GM23248 (cell line): ENCODE results near the gene LURAP1L. TPM values are rescaled to one million over a fixed set of nuclear protein-coding genes. Genes with fewer than 3 reads are reported as not detected.

Source experiments
- DNase-seq: peaks from one replicate; pipeline ENCODE4 v3.0.0-alpha.2; 2015
- H2AFZ ChIP-seq: fragments of 200-600 bp; sonication (generic); 2 replicates; pipeline ENCODE4 v1.6.1; 2016; ENCODE audit warnings: antibody characterized with exemption
- H3F3A ChIP-seq: fragments of 200-600 bp; sonication (generic); 2 replicates; pipeline ENCODE4 v1.6.1; 2016; ENCODE audit warnings: mild to moderate bottlenecking, antibody characterized with exemption, mixed run types; ENCODE audit not compliant: insufficient read depth
- H3K27ac ChIP-seq: fragments of 200-600 bp; sonication (generic); 2 replicates; pipeline ENCODE4 v1.5.1; 2016; ENCODE audit warnings: mild to moderate bottlenecking
- H3K27me3 ChIP-seq: fragments of 200-600 bp; sonication (generic); replicated peaks from 2 replicates; pipeline ENCODE4 v1.6.1; 2016; ENCODE audit warnings: mild to moderate bottlenecking; ENCODE audit not compliant: insufficient read depth
- H3K36me3 ChIP-seq: fragments of 200-600 bp; sonication (generic); 2 replicates; pipeline ENCODE4 v1.6.1; 2016; ENCODE audit warnings: low read depth, mild to moderate bottlenecking
- H3K4me1 ChIP-seq: fragments of 200-600 bp; sonication (generic); 2 replicates; pipeline ENCODE4 v1.6.1; 2016; ENCODE audit warnings: mild to moderate bottlenecking; ENCODE audit not compliant: insufficient read depth
- H3K4me2 ChIP-seq: fragments of 200-600 bp; sonication (generic); one replicate; pipeline ENCODE4 v1.6.1; 2016; ENCODE audit warnings: mild to moderate bottlenecking; ENCODE audit not compliant: unreplicated experiment
- H3K4me3 ChIP-seq: fragments of 200-600 bp; sonication (generic); 2 replicates; pipeline ENCODE4 v1.5.1; 2016; ENCODE audit warnings: mild to moderate bottlenecking
- H3K79me2 ChIP-seq: fragments of 200-600 bp; sonication (generic); 2 replicates; pipeline ENCODE4 v1.6.1; 2016; ENCODE audit warnings: mild to moderate bottlenecking; ENCODE audit not compliant: insufficient read depth
- H3K9ac ChIP-seq: fragments of 200-600 bp; sonication (generic); 2 replicates; pipeline ENCODE4 v1.6.1; 2016; ENCODE audit warnings: mild to moderate bottlenecking
- H3K9me2 ChIP-seq: fragments of 200-600 bp; sonication (generic); 2 replicates; pipeline ENCODE4 v1.6.1; 2016; ENCODE audit warnings: mixed run types, mild to moderate bottlenecking, moderate library complexity; ENCODE audit not compliant: insufficient read depth
- H3K9me3 ChIP-seq: fragments of 200-600 bp; sonication (generic); one replicate; pipeline ENCODE4 v1.6.1; 2017; ENCODE audit warnings: low read depth
- H4K20me1 ChIP-seq: fragments of 200-600 bp; sonication (generic); 2 replicates; pipeline ENCODE4 v1.6.0; 2016; ENCODE audit not compliant: insufficient read depth
- EZH2 ChIP-seq: fragments of 200-600 bp; sonication (generic); IDR thresholded peaks from 2 replicates; pipeline ENCODE4 v1.6.1; 2018; ENCODE audit warnings: antibody characterized with exemption, mild to moderate bottlenecking; ENCODE audit not compliant: insufficient read depth, poor library complexity, severe bottlenecking
- EZH2phosphoT487 ChIP-seq: fragments of 200-600 bp; sonication (generic); IDR thresholded peaks from 2 replicates; pipeline ENCODE4 v1.6.1; 2018; ENCODE audit warnings: antibody characterized with exemption, moderate library complexity, mild to moderate bottlenecking, low read depth; ENCODE audit not compliant: insufficient read depth
- WGBS, 2 experiments: methylation state at CpG; one replicate each; pipeline ENCODE4 v1.1.6; 2015 to 2017; ENCODE audit warnings: low lambda C conversion rate in 2 of 2, low coverage in 1 of 2; ENCODE audit errors: missing lambda C conversion rate in 2 of 2; 5-methylcytosine and 5-hydroxymethylcytosine counted together
- in situ Hi-C: fragments of 300-500 bp; cut with MboI; formaldehyde crosslinking; loops from 2 replicates; pipeline ENCODE4 v1.15.0; 2020
- polyA plus RNA-seq: library from polyadenylated mRNA; unstranded; fragments of >200 nt; fragmentation: Nextera tagmentation; extraction: Ambion mirVana; gene quantifications from 2 replicates; pipeline ENCODE4 v1.2.1, GENCODE V29; 2016
- total RNA-seq: library from RNA; depleted of rRNA; stranded (reverse); fragments of >200 nt; shearing (Covaris generic); gene quantifications from 2 replicates; pipeline ENCODE4 v1.2.3, GENCODE V29; 2014; rRNA removed

The LURAP1L gene, protein sequence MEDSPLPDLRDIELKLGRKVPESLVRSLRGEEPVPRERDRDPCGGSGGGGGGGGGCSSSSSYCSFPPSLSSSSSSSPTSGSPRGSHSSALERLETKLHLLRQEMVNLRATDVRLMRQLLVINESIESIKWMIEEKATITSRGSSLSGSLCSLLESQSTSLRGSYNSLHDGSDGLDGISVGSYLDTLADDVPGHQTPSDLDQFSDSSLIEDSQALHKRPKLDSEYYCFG
- 16.2 and 30.4 TPM in 2 replicates for total RNA-seq
- 25.5 and 26.8 TPM in 2 replicates for polyA plus RNA-seq

DNA sequence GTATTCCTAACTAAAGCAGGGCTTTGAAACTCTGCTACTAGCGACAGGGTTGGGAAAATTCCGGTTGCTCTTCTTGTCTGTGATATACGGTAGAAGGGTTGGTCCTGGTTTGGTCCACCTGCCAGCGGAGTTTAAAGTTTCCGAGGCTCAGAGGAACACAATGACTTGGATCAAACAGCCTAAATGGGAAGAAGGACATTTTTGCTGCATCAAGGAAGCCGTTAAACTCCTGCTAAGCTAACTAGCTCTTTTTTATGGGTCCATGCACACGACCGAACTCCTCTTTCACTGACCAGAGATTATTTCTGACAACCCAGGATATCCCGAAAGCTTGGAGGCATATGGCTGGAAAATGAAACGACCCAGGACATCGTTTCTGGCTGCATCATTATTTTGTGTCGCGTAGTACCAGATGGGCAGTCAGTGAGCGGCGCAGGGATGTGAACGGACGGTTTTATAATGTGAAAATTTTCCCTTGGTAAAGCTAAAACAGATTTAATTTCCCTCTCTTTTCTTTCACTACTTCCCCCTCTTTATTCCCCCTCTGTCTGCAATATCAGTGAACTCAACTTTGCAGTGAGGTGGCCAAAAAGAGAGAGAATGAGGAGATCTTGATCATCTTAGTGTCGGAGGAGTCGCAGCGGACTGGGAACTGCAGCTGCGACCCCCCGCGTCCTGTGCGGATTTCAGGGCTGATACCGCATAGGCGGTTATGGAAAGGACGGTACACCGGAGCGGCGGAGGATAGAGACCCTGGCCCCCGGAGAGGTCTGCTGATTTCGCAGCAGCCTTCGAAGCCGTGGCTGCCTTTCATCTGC is at the start of gene LURAP1L:
TSS of gene LURAP1L (plus strand) at position 160 of the 818 bp plus-strand sequence. CDS start 696 bp downstream, outside the sequence.
- in situ Hi-C loops, result no loop called here
- peaks cover 45% of the 10 kb centered on the region for H3F3A ChIP-seq
- peak within 1 kb of the TSS; percentile 89 for H3K27ac ChIP-seq
- peaks cover 55% of the 10 kb centered on the region for H3K79me2 ChIP-seq
- H4K20me1 ChIP-seq, result no peaks in the 10 kb centered on the region
- peaks cover 13% of the 10 kb centered on the region; the same call in 1 of the 2 replicates for H3K36me3 ChIP-seq
- 1 to 2% methylated on average over 34 of the region's 34 CpGs for WGBS, 2 experiments
- H3K9me3 ChIP-seq, result no peaks in the 10 kb centered on the region
- H3K9ac ChIP-seq, result peak within 1 kb of the TSS; percentile 86
- peak; percentile 83 for DNase-seq
- H3K4me3 ChIP-seq, result peak within 1 kb of the TSS; percentile 99
- no peaks in the 10 kb centered on the region for H3K9me2 ChIP-seq
- no peaks in the 10 kb centered on the region for H3K27me3 ChIP-seq
- peak within 1 kb of the TSS; percentile 73 for H2AFZ ChIP-seq
- H3K4me2 ChIP-seq, result peak within 1 kb of the TSS; percentile 88
- TF ChIP-seq EZH2, result no peak
- no peak for TF ChIP-seq EZH2phosphoT487
- peaks cover 33% of the 10 kb centered on the region for H3K4me1 ChIP-seq

DNA sequence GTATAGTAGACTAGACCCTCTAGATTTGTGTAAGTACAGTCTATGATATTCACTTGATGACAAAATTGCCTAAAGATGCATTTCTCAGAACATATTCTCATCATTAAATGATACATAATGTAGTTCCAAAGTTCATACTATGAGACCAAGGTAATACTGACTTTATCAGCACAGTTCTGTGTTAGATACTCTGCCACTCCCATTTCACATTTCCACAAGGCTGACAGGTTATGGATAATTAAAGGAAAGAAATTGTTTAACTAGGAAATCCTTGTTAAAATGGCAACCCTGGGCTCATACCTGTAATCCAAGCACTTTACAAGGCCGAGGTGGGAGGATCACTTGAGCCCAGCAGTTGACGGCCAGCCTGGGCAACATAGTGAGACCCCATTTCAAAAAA is 48.0 kb upstream of the LURAP1L start:
- Histone ChIP-seq H3K4me2 (no peak overlapping the region), H3K27ac (no peak overlapping the region), H3F3A (peaks cover 2% of the 10 kb centered on the region; the same call in 1 of the 2 replicates), H3K9me3 (no peaks in the 10 kb centered on the region), H3K9me2 (no peaks in the 10 kb centered on the region), H3K36me3 (no peaks in the 10 kb centered on the region), H3K9ac (no peak overlapping the region), H4K20me1 (no peaks in the 10 kb centered on the region), H3K27me3 (no peaks in the 10 kb centered on the region), H3K79me2 (no peaks in the 10 kb centered on the region), H3K4me1 (no peaks in the 10 kb centered on the region), H2AFZ (no peak overlapping the region), H3K4me3 (no peak overlapping the region)
- in situ Hi-C loops, result loop anchor here (10.0 kb wide), 1 partner anchor 158 kb away; no protein-coding TSS in a partner anchor
- WGBS, 2 experiments, result 90 to 94% methylated on average over 2 of the region's 2 CpGs
- TF ChIP-seq EZH2phosphoT487, result no peak
- TF ChIP-seq EZH2, result no peak
- no peak for DNase-seq

DNA sequence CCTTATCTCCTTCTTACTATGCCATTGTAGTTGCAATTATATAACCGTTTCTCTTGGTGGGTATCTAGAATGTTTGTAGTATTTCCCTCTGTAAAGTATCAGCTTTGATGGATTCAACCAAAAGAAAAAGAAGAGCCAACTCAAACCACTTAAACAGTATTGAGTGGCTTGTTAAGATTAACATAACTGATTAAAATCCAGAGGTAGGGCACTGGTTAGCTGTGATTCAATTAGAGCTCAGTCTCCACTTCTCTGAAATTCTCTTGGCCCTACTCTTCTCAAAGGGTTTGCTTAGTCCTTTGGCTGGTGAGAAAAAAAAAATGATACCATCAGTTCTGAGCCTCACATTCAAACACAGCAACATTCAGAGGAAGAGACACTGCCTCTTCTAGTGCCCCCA is 44.6 kb upstream of the LURAP1L start:
- H3K9ac ChIP-seq, result no peak overlapping the region
- no peaks in the 10 kb centered on the region for H3K4me1 ChIP-seq
- no peaks in the 10 kb centered on the region for H3F3A ChIP-seq
- TF ChIP-seq EZH2 (no peak), EZH2phosphoT487 (no peak)
- no peak overlapping the region for H3K27ac ChIP-seq
- H3K36me3 ChIP-seq, result no peaks in the 10 kb centered on the region
- no peak overlapping the region for H3K4me2 ChIP-seq
- no peaks in the 10 kb centered on the region for H4K20me1 ChIP-seq
- in situ Hi-C loops, result no loop called here
- WGBS, 2 experiments, result 96 to 98% methylated on average over 1 of the region's 1 CpG
- no peaks in the 10 kb centered on the region for H3K27me3 ChIP-seq
- no peak overlapping the region for H3K4me3 ChIP-seq
- no peak overlapping the region for H2AFZ ChIP-seq
- no peak for DNase-seq
- no peaks in the 10 kb centered on the region for H3K79me2 ChIP-seq
- no peaks in the 10 kb centered on the region for H3K9me2 ChIP-seq
- no peaks in the 10 kb centered on the region for H3K9me3 ChIP-seq

DNA sequence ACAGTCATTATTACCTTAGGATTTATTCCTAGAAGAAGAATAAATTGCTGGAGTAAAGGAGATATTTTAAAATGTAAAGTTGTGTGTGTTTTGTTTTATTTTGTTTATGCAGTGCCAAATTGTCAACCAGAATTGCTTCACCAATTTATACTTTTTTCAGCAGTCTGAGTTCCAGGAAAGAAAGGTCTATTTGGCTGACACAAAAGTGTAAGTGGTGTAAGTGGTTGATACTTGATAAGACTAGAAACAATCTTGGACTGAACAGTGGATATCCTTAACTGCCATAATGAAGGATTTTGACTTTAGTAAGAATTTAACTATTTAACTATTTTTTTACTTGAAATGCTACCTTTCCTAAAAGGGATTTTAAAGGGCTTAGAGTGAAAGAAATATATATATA is 43.9 kb upstream of the LURAP1L start:
- no peaks in the 10 kb centered on the region for H3K4me1 ChIP-seq
- no peak overlapping the region for H3K4me3 ChIP-seq
- H3K9me3 ChIP-seq, result no peaks in the 10 kb centered on the region
- no peaks in the 10 kb centered on the region for H3F3A ChIP-seq
- no peaks in the 10 kb centered on the region for H3K36me3 ChIP-seq
- H2AFZ ChIP-seq, result no peak overlapping the region
- no peak for DNase-seq
- H3K4me2 ChIP-seq, result no peak overlapping the region
- in situ Hi-C loops, result no loop called here
- no peaks in the 10 kb centered on the region for H3K79me2 ChIP-seq
- no peaks in the 10 kb centered on the region for H3K9me2 ChIP-seq
- no peak overlapping the region for H3K27ac ChIP-seq
- TF ChIP-seq EZH2phosphoT487 (no peak), EZH2 (no peak)
- H4K20me1 ChIP-seq, result no peaks in the 10 kb centered on the region
- no peaks in the 10 kb centered on the region for H3K27me3 ChIP-seq
- H3K9ac ChIP-seq, result no peak overlapping the region
